Measurements from ENCODE around the gene WBP4.

DNA sequence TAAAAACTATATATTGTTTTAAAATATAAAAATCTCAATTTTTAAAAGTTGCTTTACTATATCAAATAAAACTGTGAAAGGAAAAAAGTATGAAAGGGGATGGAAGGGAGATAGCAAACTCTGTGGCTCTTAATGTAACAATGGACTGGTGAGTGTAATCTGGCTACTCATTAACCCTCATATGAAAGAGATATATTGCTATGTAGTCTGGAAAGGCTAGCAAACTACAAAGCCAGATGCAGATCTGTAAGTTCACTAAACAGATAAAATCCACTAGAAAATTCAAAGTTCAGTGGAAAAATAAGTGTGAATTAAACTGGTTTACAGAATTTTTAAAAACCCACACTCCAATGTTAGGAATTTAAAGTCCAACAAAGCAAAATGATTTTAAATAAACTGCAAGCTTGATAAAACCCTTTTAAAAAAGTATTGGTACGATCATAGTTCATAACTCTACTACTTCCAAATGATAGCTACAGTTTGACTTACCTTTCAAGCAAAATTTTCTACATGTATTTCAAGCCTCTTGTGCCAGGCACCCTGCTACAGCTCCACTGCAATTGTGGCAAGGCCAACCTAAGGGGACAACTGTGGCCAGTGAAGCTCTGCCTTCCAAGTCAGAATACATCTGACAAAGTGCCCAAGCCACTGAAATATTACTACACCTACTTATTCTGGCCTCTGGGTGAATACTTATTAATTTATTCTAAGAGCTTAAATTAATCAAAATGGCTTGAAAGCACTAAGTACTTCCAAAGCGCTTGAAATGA lies 41.5 kb upstream of the WBP4 start:
- TF ChIP-seq POLR2AphosphoS5 (IDR thresholded peaks at IDR 0.05) (no peak), POLR2A (IDR thresholded peaks at IDR 0.05) (no peak)
